GM18519 (cell line): ENCODE results near the gene STRIP1.

Source experiments
- ATAC-seq: cut with Tn5 transposase; IDR thresholded peaks from one replicate; pipeline ENCODE4 v1.9.1; 2021; ENCODE audit warnings: mild to moderate bottlenecking, moderate library complexity; ENCODE audit not compliant: unreplicated experiment, low FRiP score

STRIP1 gene

DNA sequence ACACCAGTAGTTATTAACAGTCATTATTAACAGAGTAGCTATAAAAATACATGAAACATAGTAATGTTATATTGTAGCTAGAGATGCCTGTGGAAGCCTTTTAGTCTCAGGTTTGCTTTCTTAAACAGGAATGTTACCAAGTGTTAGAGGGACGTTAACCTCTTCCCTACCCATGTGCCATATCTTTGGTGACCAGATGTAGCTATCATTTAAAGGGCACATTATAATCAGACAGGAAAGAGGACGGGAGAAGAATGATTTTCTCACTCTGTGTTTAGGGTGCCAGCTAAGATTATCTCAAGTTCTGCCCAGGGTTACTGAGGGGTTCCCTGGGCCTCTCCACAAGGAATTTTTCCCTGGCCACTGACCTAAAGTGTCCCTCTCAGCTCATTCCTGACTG lies 57.0 kb downstream of the STRIP1 start:
- ATAC-seq = no peak

DNA sequence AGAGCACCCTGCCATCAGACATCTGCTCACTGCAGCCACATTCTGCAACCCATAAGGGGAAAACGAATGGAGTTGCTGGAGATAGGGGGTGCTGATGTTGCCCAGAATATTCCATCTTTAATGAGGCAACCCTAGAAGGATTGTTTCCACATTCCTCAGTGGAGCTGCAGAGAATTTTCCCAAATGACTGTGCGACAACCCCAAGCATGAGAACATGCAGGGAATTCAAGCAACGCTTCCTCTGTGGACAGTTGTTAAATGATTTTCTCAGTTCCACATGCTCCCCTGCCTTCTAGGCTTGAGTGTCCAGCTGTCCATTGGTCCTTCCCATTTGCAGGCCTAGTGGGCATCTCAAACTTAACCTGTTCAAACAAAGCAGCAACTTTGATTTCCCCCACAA lies 57.4 kb downstream of the STRIP1 start:
- no peak for ATAC-seq

DNA sequence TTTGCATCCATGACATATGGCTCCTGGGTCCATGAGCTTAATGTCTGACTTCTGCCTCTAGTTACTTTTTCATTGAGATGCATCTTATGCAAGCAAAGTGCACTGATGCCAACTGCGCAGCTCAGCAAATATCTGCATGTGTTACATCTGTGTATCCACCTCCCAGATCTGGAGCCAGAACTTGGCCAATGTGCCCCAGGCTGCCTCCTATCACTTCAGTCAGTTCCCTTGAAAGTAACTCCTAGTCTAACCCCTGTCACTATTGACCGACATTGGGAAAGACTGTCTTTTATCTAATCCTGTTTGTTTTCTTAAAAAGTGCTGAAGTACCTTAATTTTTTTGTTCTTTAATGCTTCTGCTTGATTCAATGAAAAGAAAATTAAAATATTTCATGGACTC lies 58.6 kb downstream of the STRIP1 start:
- no peak for ATAC-seq

DNA sequence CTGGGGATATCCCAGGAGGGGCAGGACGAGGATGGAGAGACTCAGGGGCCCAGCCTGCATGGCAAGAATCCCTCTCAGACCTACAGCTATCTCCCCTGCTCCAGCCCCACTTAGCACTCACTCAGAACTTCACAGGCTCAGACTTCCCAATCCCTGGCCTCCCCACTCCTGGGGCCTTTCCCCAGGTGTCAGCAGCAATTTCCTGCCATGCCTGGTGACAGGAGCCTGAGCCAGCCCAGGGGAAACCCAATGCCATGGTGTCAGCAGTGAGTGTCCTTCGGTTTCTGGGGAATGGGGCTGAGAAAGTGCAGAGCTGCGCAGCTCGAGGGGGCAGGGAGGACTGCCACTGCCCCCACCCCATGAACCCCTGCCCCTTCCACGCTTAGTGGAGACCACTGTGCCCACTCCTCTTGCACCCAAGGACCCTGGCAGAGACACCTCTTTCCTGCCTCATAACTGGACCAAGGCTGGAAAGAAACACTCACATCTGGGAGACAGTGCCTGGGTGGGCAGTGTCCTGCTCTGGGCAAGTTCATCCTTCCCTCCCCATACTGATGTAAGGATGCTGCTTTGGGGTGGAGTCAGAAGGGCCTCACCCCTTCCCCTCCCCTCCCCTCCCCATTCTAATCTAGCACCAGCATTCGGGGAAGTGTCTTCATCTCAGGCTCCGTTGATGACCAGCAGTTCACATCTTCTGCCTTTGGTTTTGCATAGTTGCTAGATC lies 60.7 kb downstream of the STRIP1 start:
- ATAC-seq = no peak

DNA sequence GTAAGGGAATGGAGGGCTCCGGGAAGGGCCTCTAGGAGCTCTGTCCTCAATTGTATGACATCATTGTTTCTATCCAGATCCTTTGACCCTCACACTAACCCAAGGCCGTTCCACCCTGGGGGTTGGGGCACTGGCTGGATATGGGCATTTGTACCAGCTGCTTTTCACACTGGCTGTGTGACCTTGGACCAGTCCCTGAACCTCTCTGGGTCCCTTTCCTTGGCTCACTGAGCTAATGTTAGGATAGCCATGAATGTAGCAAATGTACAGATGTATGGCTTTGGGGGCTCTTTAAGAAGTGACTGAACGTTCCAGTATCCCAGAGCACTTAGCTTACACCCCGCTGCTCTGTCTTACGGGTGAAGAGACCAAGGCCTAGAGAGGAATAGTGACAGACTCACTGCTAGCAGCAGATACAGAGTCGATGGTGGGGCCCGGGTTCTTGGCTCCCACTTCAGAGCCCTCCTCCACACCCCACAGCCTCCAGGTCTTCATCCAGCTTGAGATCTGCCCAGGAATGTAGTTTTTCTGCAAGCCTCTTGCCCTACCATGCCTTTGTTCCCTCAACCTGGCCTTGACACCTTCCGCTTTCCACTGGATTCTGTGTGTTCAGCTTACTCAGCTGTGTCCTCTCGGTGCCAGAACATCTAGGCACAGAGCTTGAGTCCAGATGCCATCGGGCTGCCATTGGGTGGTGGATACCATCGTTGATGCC lies 63.2 kb downstream of the STRIP1 start:
- no peak for ATAC-seq

DNA sequence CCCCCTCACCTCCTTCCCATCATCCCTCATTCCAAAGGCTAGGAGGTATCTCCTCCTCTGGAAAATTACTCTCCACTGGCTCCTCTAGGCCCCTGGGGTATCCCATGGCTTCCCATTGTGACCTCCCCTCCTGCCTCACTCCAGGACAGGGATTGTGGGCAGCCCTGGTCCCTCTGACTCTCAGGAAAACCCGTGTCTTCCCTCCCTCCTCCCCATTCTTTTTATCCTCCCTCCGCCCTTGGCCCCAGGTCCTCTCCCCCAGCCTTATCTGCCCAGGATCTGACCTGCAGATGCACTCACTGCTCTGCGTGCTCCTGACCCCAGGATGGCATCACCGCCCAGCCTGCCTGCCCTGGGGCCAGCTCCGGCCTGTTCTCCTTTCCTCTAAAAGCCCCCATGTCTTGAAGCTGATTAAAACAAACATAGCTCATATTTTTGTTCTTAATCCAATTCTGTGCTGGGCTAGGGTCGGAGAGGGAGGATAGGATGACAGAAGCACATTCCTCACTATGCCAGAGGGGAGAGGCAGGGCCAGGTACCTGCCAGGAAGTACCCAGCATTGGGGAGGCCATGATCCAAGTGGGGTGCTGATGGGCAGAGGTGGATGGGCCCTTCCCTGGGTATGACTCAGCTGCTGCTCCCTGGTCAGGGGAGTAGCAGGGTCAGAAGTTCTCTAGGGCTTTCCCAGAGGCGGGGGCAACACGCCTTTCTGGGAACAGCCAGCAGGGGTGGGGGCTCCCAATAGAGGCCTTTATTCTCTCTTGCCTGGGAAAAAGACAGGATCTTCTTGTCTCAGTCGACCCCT lies 64.0 kb downstream of the STRIP1 start:
- no peak for ATAC-seq

DNA sequence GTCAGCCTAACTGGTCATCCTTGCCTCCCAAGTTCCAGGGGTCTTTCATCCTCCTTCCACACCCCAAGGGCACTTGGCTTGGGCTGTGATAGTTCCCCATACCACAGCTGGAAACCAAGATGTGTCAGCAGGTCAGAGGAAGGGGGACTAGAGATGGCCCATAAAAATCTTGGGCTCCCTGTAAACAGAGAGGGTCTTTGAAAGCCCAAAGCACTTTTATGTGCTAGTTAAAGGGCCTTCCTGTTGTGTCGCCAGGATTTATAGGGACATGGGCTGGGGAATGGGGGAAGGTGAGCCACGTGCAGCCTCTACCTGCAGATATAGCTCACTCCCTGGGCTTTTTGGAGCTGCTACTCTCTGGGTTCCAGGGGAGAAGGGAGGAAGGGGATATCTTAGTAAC lies 65.9 kb downstream of the STRIP1 start:
- ATAC-seq = no peak

DNA sequence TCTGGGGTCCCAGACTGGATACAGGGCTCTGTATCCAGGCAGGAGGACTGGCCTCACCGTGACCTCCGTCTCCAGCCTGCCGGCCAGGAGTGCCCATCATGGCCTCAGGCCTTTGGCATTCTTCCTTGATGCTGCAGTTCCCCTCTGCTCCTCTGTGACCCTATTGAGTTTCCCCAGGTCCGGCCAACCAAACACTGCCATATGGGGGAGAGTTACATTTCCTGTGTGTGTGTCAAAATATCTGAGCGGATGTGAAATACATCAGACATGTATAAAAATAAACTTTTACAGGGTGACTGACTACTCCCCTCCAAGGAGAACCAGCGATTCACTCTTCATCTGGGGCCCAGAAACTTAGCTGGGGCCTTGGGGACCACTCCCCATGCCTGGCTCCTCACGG lies 67.7 kb downstream of the STRIP1 start:
- no peak for ATAC-seq
